ENCODE results near the gene MIB2. TPM values are rescaled to one million over a fixed set of nuclear protein-coding genes. Genes with fewer than 3 reads are reported as not detected.

Gene MIB2
- total and polyA plus RNA-seq, 2 donors (not counting 1 experiment from before 2014, with no cell fraction given): 94.0 to 95.9 TPM

DNA sequence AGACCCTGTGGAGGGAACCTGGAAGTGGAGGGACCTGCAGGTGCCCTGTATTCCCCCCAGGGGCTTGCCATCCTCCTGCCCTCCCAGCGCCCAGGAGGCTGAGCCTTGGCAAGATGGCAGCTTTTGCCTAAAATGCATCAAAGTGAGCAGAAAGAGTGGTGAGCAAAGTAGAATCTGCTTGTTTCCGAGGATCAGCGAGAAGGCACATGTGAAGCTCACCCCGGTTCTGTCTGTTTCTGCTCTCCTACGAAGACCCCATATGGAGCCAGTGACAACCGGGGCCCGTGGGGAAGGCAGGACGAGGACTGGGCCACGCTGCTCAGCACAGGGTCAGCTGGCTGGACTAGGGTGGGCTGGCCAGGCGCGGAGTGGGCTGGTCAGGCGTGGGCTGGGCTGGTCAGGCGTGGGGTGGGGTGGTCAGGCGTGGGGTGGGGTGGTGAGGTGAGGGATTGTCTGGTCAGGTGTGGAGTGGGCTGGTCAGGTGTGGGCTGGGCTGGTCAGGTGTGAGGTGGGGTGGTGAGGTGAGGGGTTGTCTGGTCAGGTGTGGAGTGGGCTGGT is 10.2 kb upstream of the MIB2 start:
- H4K20me1 ChIP-seq (ENCODE audit: control insufficient read depth, insufficient read depth, low read length, poor library complexity, severe bottlenecking): no peaks in the 10 kb centered on the region
- H3K4me1 Mint-ChIP-seq: peaks cover 28% of the 10 kb centered on the region
- peaks cover 24 to 34% of the 10 kb centered on the region in 2 donors for H3K4me1 ChIP-seq (ENCODE audit: control insufficient read depth in 2 of 2, insufficient read depth in 2 of 2, low read length in 2 of 2)
- H3K27me3 Mint-ChIP-seq: no peaks in the 10 kb centered on the region
- H3K4me2 ChIP-seq (replicated peaks; ENCODE audit: low read depth, low read length, poor library complexity, severe bottlenecking): no peak overlapping the region
- no peak overlapping the region for H3K9ac ChIP-seq (ENCODE audit: low read length)
- H3K27ac Mint-ChIP-seq: peak overlapping the region; percentile 50
- H3K27me3 ChIP-seq (replicated peaks in 1 of 4; ENCODE audit: control extremely low read depth in 1 of 4, control insufficient read depth in 3 of 4, insufficient read depth in 4 of 4, low read length in 3 of 4): peaks cover 0 to 12% (median 2%) of the 10 kb centered on the region in 4 experiments
- no peak for ATAC-seq (ENCODE audit: low read depth)
- ChIA-PET POLR2A (no interaction called here), CTCF (no interaction called here)
- H3K27ac ChIP-seq (ENCODE audit: low read length in 2 of 2): no peak overlapping the region
- H3K79me2 ChIP-seq (ENCODE audit: control insufficient read depth, insufficient read depth, low read length): no peaks in the 10 kb centered on the region
- no peak overlapping the region for H3K4me3 Mint-ChIP-seq
- no peaks in the 10 kb centered on the region for H3K9me3 ChIP-seq (ENCODE audit: control extremely low read depth in 1 of 3, control insufficient read depth in 2 of 3, insufficient read depth in 1 of 3, low read length in 2 of 3)
- no peak overlapping the region for H3K4me3 ChIP-seq (ENCODE audit: control extremely low read depth in 1 of 5, extremely low read depth in 1 of 5, insufficient read depth in 1 of 5, low read depth in 2 of 5, low read length in 4 of 5)
- intact Hi-C loops (cut with micrococcal nuclease): no loop called here
- 89% methylated on average over 13 of the region's 14 CpGs for WGBS (ENCODE audit: insufficient coverage)
- no peaks in the 10 kb centered on the region for H3K36me3 ChIP-seq (replicated peaks in 1 of 2; ENCODE audit: control extremely low read depth in 1 of 2, control insufficient read depth in 1 of 2, extremely low read depth in 1 of 2, insufficient read depth in 2 of 2, low read length in 1 of 2)
- peak; percentile 28 for DNase-seq
- TF ChIP-seq CTCF (IDR thresholded peaks at IDR 0.05) (no peak), EZH2 (IDR thresholded peaks at IDR 0.05; ENCODE audit: borderline replicate concordance, insufficient read depth, low read depth, low read length, poor library complexity, severe bottlenecking) (no peak)
- no peak overlapping the region for H2AFZ ChIP-seq (ENCODE audit: insufficient read depth, low read depth, low read length, poor library complexity, severe bottlenecking)
- H3K9me3 Mint-ChIP-seq (ENCODE audit: insufficient read depth): no peaks in the 10 kb centered on the region

DNA sequence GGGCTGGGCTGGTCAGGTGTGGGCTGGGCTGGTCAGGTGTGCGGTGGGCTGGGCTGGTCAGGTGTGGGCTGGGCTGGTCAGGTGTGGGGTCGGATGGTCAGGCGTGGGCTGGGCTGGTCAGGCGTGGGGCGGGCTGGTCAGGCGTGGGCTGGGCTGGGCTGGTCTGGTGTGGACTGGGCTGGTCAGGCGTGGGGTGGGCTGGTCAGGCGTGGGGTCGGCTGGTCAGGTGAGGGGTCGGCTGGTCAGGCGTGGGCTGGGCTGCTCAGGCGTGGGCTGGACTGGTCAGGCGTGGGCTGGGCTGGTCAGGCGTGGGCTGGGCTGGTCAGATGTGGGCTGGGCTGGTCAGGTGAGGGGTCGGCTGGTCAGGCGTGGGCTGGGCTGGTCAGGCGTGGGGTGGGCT is 9.6 kb upstream of the MIB2 start:
- WGBS (ENCODE audit: insufficient coverage): 93% methylated on average over 17 of the region's 17 CpGs
- CTCF ChIA-PET: no interaction called here
- TF ChIP-seq EZH2 (IDR thresholded peaks at IDR 0.05; ENCODE audit: borderline replicate concordance, insufficient read depth, low read depth, low read length, poor library complexity, severe bottlenecking) (no peak), CTCF (IDR thresholded peaks at IDR 0.05) (no peak)
- DNase-seq (no peak), ATAC-seq (ENCODE audit: low read depth) (no peak)
- H3K9ac ChIP-seq (ENCODE audit: low read length): no peak overlapping the region
- H2AFZ ChIP-seq (ENCODE audit: insufficient read depth, low read depth, low read length, poor library complexity, severe bottlenecking): no peak overlapping the region
- no peak overlapping the region for H3K4me3 ChIP-seq (ENCODE audit: control extremely low read depth in 1 of 5, extremely low read depth in 1 of 5, insufficient read depth in 1 of 5, low read depth in 2 of 5, low read length in 4 of 5)
- H3K36me3 ChIP-seq (replicated peaks in 1 of 2; ENCODE audit: control extremely low read depth in 1 of 2, control insufficient read depth in 1 of 2, extremely low read depth in 1 of 2, insufficient read depth in 2 of 2, low read length in 1 of 2): no peaks in the 10 kb centered on the region
- no peak overlapping the region for H3K4me2 ChIP-seq (replicated peaks; ENCODE audit: low read depth, low read length, poor library complexity, severe bottlenecking)
- peaks cover 19 to 28% of the 10 kb centered on the region in 2 donors for H3K4me1 ChIP-seq (ENCODE audit: control insufficient read depth in 2 of 2, insufficient read depth in 2 of 2, low read length in 2 of 2)
- no peaks in the 10 kb centered on the region for H3K79me2 ChIP-seq (ENCODE audit: control insufficient read depth, insufficient read depth, low read length)
- no peaks in the 10 kb centered on the region for H4K20me1 ChIP-seq (ENCODE audit: control insufficient read depth, insufficient read depth, low read length, poor library complexity, severe bottlenecking)
- peaks cover 0 to 7% (median 2%) of the 10 kb centered on the region in 4 experiments for H3K27me3 ChIP-seq (replicated peaks in 1 of 4; ENCODE audit: control extremely low read depth in 1 of 4, control insufficient read depth in 3 of 4, insufficient read depth in 4 of 4, low read length in 3 of 4)
- POLR2A ChIA-PET: no interaction called here
- Mint-ChIP-seq H3K4me3 (no peak overlapping the region), H3K27ac (no peak overlapping the region), H3K4me1 (peaks cover 28% of the 10 kb centered on the region), H3K9me3 (ENCODE audit: insufficient read depth) (no peaks in the 10 kb centered on the region), H3K27me3 (no peaks in the 10 kb centered on the region)
- no peaks in the 10 kb centered on the region for H3K9me3 ChIP-seq (ENCODE audit: control extremely low read depth in 1 of 3, control insufficient read depth in 2 of 3, insufficient read depth in 1 of 3, low read length in 2 of 3)
- H3K27ac ChIP-seq (ENCODE audit: low read length in 2 of 2): no peak overlapping the region
- intact Hi-C loops (cut with micrococcal nuclease): no loop called here

Measured in B cell (primary cell).